ENCODE results near the gene RPL18A.

DNA sequence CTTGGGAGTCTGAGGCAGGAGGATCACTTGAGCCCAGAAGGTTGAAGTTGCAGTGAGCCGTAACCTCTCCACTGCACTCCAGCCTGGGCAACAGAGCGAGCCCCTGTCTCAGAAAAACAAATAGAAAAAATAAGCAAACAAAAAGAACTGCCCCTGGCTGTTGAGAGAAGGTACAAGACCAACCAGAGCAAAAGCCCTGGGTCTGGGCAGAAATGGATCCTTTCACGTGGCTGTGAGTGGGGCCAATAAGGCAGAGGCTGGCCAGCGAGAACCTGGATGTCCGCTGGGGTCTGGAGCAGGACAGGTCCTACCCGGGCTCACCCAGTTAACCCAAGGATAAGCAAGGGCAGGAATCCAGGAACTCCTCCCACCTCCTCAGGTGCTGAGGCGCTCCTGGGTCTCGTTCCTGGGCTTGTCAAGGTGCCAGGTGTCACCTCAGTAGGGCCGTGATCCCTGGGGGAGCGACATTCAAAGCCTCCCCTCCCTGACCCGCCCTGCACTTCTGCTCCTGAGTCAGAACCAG, 7.3 kb downstream of the RPL18A start:
- no peak for TF ChIP-seq EP300 (IDR thresholded peaks at IDR 0.05)
- no peak for TF ChIP-seq POLR2A (IDR thresholded peaks at IDR 0.05)
